HCT116 (cell line): ENCODE results near the gene PIP4K2A. TPM values are rescaled to one million over a fixed set of nuclear protein-coding genes. Genes with fewer than 3 reads are reported as not detected.

ENCODE experiments used
- ATAC-seq: fragments of 200-7000 bp; cut with Tn5 transposase; 2 replicates; pipeline ENCODE4 v1.9.1; 2020; ENCODE audit warnings: mild to moderate bottlenecking, moderate library complexity
- BruUV-seq: library from RNA; stranded (reverse); fragments of 400-500 nt; replicated peaks from 2 replicates; lab custom pipeline; 2021; lab: Mats Ljungman, UMichigan
- CTCF ChIA-PET: fragments of 300-600 bp; sonication (Branson Sonifier 250); formaldehyde crosslinking; loops from one replicate; lab custom pipeline; 2021; ENCODE audit warnings: antibody characterized with exemption; lab: Charles Lee
- POLR2A ChIA-PET: fragments of 300-600, 350-600 bp; sonication (Branson Sonifier 250); formaldehyde crosslinking; loops from one replicate; lab custom pipeline; 2021; ENCODE audit warnings: antibody characterized with exemption; lab: Charles Lee
- RAD21 ChIA-PET, 2 experiments: fragments of 300-600 bp; sonication (Branson Sonifier 250); formaldehyde crosslinking; loops; one replicate each; lab custom pipeline; 2023; ENCODE audit warnings: low total read pairs in 2 of 2; ENCODE audit not compliant: uncharacterized antibody in 2 of 2, unreplicated experiment in 2 of 2, low non-redundant PET in 1 of 2; lab: Charles Lee
- DNase-seq: peaks from one replicate; pipeline ENCODE4 v3.0.0-alpha.2; 2010; ENCODE audit warnings: low read depth, low spot score
- H2AFZ ChIP-seq: fragments of 200-600 bp; shearing (Covaris generic), sonication (generic); 2 replicates; pipeline ENCODE4 v1.6.1; 2017; ENCODE audit warnings: low read depth, mixed run types, mixed read lengths, antibody characterized with exemption, low read length; ENCODE audit not compliant: poor library complexity, severe bottlenecking
- H3K27ac ChIP-seq: 2 replicates; pipeline ENCODE4 v1.5.1; 2012; ENCODE audit warnings: low read depth, low read length
- H3K27me3 ChIP-seq: fragments of 200-600 bp; sonication (generic); 2 replicates; pipeline ENCODE4 v1.6.1; 2016; ENCODE audit warnings: mixed run types, low read length, mixed read lengths; ENCODE audit not compliant: insufficient read depth
- H3K36me3 ChIP-seq, 2 experiments: fragments of 200-500 bp in 1 of 2; fragments of 200-600 bp in 1 of 2; sonication (Bioruptor generic) in 1 of 2; sonication (generic) in 1 of 2; 2 replicates each; pipeline versions ENCODE4 v1.5.1 to v1.6.1; 2014 to 2016; ENCODE audit warnings: low read length in 2 of 2, inconsistent platforms in 1 of 2, mixed read lengths in 1 of 2, mixed run types in 1 of 2; ENCODE audit not compliant: insufficient read depth in 2 of 2, control insufficient read depth in 1 of 2
- H3K4me1 ChIP-seq, 2 experiments: fragments of 200-600 bp in 1 of 2; sonication (generic) in 1 of 2; 2 replicates each; pipeline versions ENCODE4 v1.5.1 to v1.6.1; 2012 to 2017; ENCODE audit warnings: low read length in 2 of 2, inconsistent platforms in 1 of 2, mild to moderate bottlenecking in 1 of 2, mixed read lengths in 1 of 2, mixed run types in 1 of 2, moderate library complexity in 1 of 2; ENCODE audit not compliant: insufficient read depth in 2 of 2, control insufficient read depth in 1 of 2
- H3K4me2 ChIP-seq: fragments of 200-600 bp; sonication (generic); 2 replicates; pipeline ENCODE4 v1.6.1; 2017; ENCODE audit warnings: mixed run types, low read length, mixed read lengths
- H3K4me3 ChIP-seq, 2 experiments: fragments of 200-600 bp in 1 of 2; sonication (generic) in 1 of 2; replicated peaks in 1 of 2; 2 replicates each; pipeline ENCODE4 v1.5.1; 2011 to 2016; ENCODE audit warnings: low read length in 2 of 2, control low read depth in 1 of 2, low read depth in 1 of 2, mild to moderate bottlenecking in 1 of 2, mixed read lengths in 1 of 2, mixed run types in 1 of 2
- H3K79me2 ChIP-seq: fragments of 200-600 bp; sonication (generic); 2 replicates; pipeline ENCODE4 v1.6.1; 2017; ENCODE audit warnings: mild to moderate bottlenecking, mixed run types, low read length, moderate library complexity, mixed read lengths; ENCODE audit not compliant: insufficient read depth
- H3K9ac ChIP-seq: fragments of 200-600 bp; sonication (generic); 2 replicates; pipeline ENCODE4 v1.6.1; 2016; ENCODE audit warnings: low read length, mixed read lengths
- H3K9me2 ChIP-seq: fragments of 200-600 bp; sonication (generic), shearing (Covaris generic); 2 replicates; pipeline ENCODE4 v1.6.1; 2017; ENCODE audit warnings: mixed run types, mild to moderate bottlenecking, moderate library complexity; ENCODE audit not compliant: insufficient read depth
- H3K9me3 ChIP-seq, 2 experiments: fragments of 200-500 bp in 1 of 2; fragments of 200-600 bp in 1 of 2; sonication (Bioruptor generic) in 1 of 2; sonication (generic) in 1 of 2; 2 replicates each; pipeline ENCODE4 v1.6.1; 2014 to 2017; ENCODE audit warnings: low read length in 2 of 2, mixed read lengths in 2 of 2, inconsistent platforms in 1 of 2, low read depth in 1 of 2, mild to moderate bottlenecking in 1 of 2, mixed run types in 1 of 2, moderate library complexity in 1 of 2; ENCODE audit not compliant: control insufficient read depth in 1 of 2, insufficient read depth in 1 of 2
- H4K20me1 ChIP-seq: fragments of 200-600 bp; sonication (generic), shearing (Covaris generic); 2 replicates; pipeline ENCODE4 v1.6.1; 2017; ENCODE audit warnings: mixed run types, mild to moderate bottlenecking, moderate library complexity; ENCODE audit not compliant: insufficient read depth
- CBX3 ChIP-seq: IDR thresholded peaks from 2 replicates; pipeline ENCODE4 v1.6.1; 2012; ENCODE audit warnings: low read depth
- CEBPB ChIP-seq: IDR thresholded peaks from 2 replicates; pipeline ENCODE4 v1.6.1; 2012; ENCODE audit warnings: low read depth
- EZH2phosphoT487 ChIP-seq: fragments of 200-600 bp; IDR thresholded peaks from 2 replicates; pipeline ENCODE4 v1.6.1; 2018; ENCODE audit warnings: antibody characterized with exemption, borderline replicate concordance
- POLR2AphosphoS5 ChIP-seq: IDR thresholded peaks from 2 replicates; pipeline ENCODE4 v1.6.1; 2011; ENCODE audit warnings: mild to moderate bottlenecking, low read depth, low read length, moderate library complexity
- RAD21 ChIP-seq: IDR thresholded peaks from 2 replicates; pipeline ENCODE4 v1.6.1; 2012; ENCODE audit warnings: low read depth, mild to moderate bottlenecking
- REST ChIP-seq: IDR thresholded peaks from 2 replicates; pipeline ENCODE4 v1.6.1; 2012; ENCODE audit warnings: low read depth
- ZNF274 ChIP-seq: fragments of 200-500 bp; sonication (Bioruptor generic); IDR thresholded peaks from 2 replicates; pipeline ENCODE4 v1.6.1; 2014; ENCODE audit warnings: mild to moderate bottlenecking, low read depth, low read length, inconsistent platforms
- intact Hi-C: fragments of 100-400 bp; cut with micrococcal nuclease; formaldehyde crosslinking; loops from 2 replicates; pipeline ENCODE4 v1.10.0; 2022
- total RNA-seq: library from RNA; stranded (reverse); gene quantifications from one replicate; pipeline ENCODE4 v1.2.1, GENCODE V29; 2021; ENCODE audit not compliant: unreplicated experiment

PIP4K2A gene
- total RNA-seq, 1 experiment from 2014 or later: 41.9 TPM

- Histone ChIP-seq H3K9me2 (no peaks in the 10 kb centered on the region), H3K9ac (no peak overlapping the region), H3K79me2 (peaks cover 94% of the 10 kb centered on the region), H3K36me3 (no peaks in the 10 kb centered on the region), H3K4me3 (no peak overlapping the region), H3K27me3 (no peaks in the 10 kb centered on the region), H4K20me1 (no peaks in the 10 kb centered on the region), H3K4me1 (peaks cover 94 to 100% of the 10 kb centered on the region in 2 experiments), H2AFZ (no peak overlapping the region), H3K9me3 (no peaks in the 10 kb centered on the region), H3K4me2 (peak overlapping the region; percentile 84; the same call in 1 of the 2 replicates), H3K27ac (no peak overlapping the region)
- DNase-seq (no peak), ATAC-seq (no peak)
- POLR2A ChIA-PET: interaction anchor here (2.1 kb wide), 1 partner anchor 202 kb away, joined by 7 read pairs; no protein-coding TSS in a partner anchor
- BruUV-seq: no TSS peak
- intact Hi-C loops: loop anchor here (2.0 kb wide), 1 partner anchor 201 kb away; no protein-coding TSS in a partner anchor
- RAD21 ChIA-PET: no interaction called here
- no peak for TF ChIP-seq ZNF274
- CTCF ChIA-PET: no interaction called here
Measured at GRCh38 chr10:22621726-22622125, 92.7 kb downstream of the PIP4K2A start.

GRCh38 chr10:22620929-22621328 is 93.4 kb downstream of the PIP4K2A start:
- BruUV-seq: no TSS peak
- no peaks in the 10 kb centered on the region for H3K9me2 ChIP-seq
- no peak for ATAC-seq
- intact Hi-C loops: loop anchor here (2.0 kb wide), 1 partner anchor 202 kb away; no protein-coding TSS in a partner anchor
- peak overlapping the region in 1 of 2 experiments; percentile 10; a peak in 1 of 4 replicates for H3K4me3 ChIP-seq
- no peaks in the 10 kb centered on the region for H3K9me3 ChIP-seq
- ChIA-PET POLR2A (interaction anchor here (1.3 to 2.1 kb wide), 2 partner anchors 195 to 202 kb away, joined by 3 to 7 read pairs; no protein-coding TSS in a partner anchor), RAD21 (no interaction called here), CTCF (no interaction called here)
- H4K20me1 ChIP-seq: no peaks in the 10 kb centered on the region
- no peaks in the 10 kb centered on the region for H3K27me3 ChIP-seq
- H3K36me3 ChIP-seq: no peaks in the 10 kb centered on the region
- H2AFZ ChIP-seq: no peak overlapping the region
- DNase-seq: no peak
- H3K9ac ChIP-seq: peak overlapping the region; percentile 51
- peaks cover 94 to 100% of the 10 kb centered on the region in 2 experiments for H3K4me1 ChIP-seq
- peaks cover 94% of the 10 kb centered on the region for H3K79me2 ChIP-seq
- TF ChIP-seq ZNF274 (no peak), RAD21 (no peak), REST (no peak), CEBPB (no peak), CBX3 (no peak), EZH2phosphoT487 (no peak), POLR2AphosphoS5 (no peak)
- peak overlapping the region; percentile 84 for H3K4me2 ChIP-seq
- H3K27ac ChIP-seq: peak overlapping the region; percentile 85
